SK-N-MC (cell line): Measurements from ENCODE around the gene OPCML.

ENCODE experiments used
- EZH2 ChIP-seq: fragments of 200-600 bp; sonication (generic); IDR thresholded peaks from one replicate; pipeline ENCODE4 v1.6.1; 2017; ENCODE audit warnings: antibody characterized with exemption
- POLR2AphosphoS5 ChIP-seq: IDR thresholded peaks from 2 replicates; pipeline ENCODE4 v1.6.1; 2012; ENCODE audit warnings: mild to moderate bottlenecking, low read depth, low read length, borderline replicate concordance

- TF ChIP-seq EZH2 = no peak
- no peak for TF ChIP-seq POLR2AphosphoS5
These were observed 676.8 kb downstream of the OPCML start for GRCh38 chr11:132855516-132855915.
